NCI-H2107 treated with DMSO at 0.1 percent for 48 hours (cell line): ENCODE measurements around the gene HIBADH.

Experiments used
- DNase-seq: peaks from one replicate; lab custom pipeline; 2025; ENCODE audit not compliant: unreplicated experiment; lab: John Stamatoyannopoulos, UW

Gene HIBADH

GRCh38 chr7:27551803-27552400 lies 110.8 kb downstream of the HIBADH start:
- no peak for DNase-seq

GRCh38 chr7:27549606-27550005 lies 113.1 kb downstream of the HIBADH start:
- no peak for DNase-seq

- no peak for DNase-seq
Measured at GRCh38 chr7:27548304-27548703, 114.4 kb downstream of the HIBADH start.

GRCh38 chr7:27547401-27547800 lies 115.3 kb downstream of the HIBADH start:
- DNase-seq: no peak

GRCh38 chr7:27546610-27547009 lies 116.1 kb downstream of the HIBADH start:
- no peak for DNase-seq

- no peak for DNase-seq
Measured at GRCh38 chr7:27535795-27536194, 126.9 kb downstream of the HIBADH start.

- DNase-seq: no peak
Measured at GRCh38 chr7:27533652-27534081, 129.0 kb downstream of the HIBADH start.

- peak; percentile 14 for DNase-seq
Measured at GRCh38 chr7:27532314-27532713, 130.4 kb downstream of the HIBADH start.

- DNase-seq: no peak
Measured at GRCh38 chr7:27527348-27527714, 135.4 kb downstream of the HIBADH start.

- DNase-seq: no peak
Measured at GRCh38 chr7:27526611-27527347, 135.9 kb downstream of the HIBADH start.

GRCh38 chr7:27526131-27526530 lies 136.6 kb downstream of the HIBADH start:
- DNase-seq: no peak

- DNase-seq: no peak
Measured at GRCh38 chr7:27523321-27523720, 139.4 kb downstream of the HIBADH start.

- no peak for DNase-seq
Measured at GRCh38 chr7:27522566-27522965, 140.1 kb downstream of the HIBADH start.

GRCh38 chr7:27520815-27521790 lies 141.6 kb downstream of the HIBADH start:
- no peak for DNase-seq

- no peak for DNase-seq
Measured at GRCh38 chr7:27519793-27520469, 142.8 kb downstream of the HIBADH start.

GRCh38 chr7:27518561-27519350 lies 143.9 kb downstream of the HIBADH start:
- no peak for DNase-seq

- no peak for DNase-seq
Measured at GRCh38 chr7:27516421-27516820, 146.3 kb downstream of the HIBADH start.

GRCh38 chr7:27515933-27516332 lies 146.8 kb downstream of the HIBADH start:
- no peak for DNase-seq

GRCh38 chr7:27514861-27515260 lies 147.8 kb downstream of the HIBADH start:
- DNase-seq: no peak

- no peak for DNase-seq
Measured at GRCh38 chr7:27513885-27514284, 148.8 kb downstream of the HIBADH start.
